GM23338 (cell line): ENCODE measurements around the gene IGF2R. TPM values are rescaled to one million over a fixed set of nuclear protein-coding genes. Genes with fewer than 3 reads are reported as not detected.

Experiments
- ATAC-seq: fragments of 200-7000 bp; cut with Tn5 transposase; 3 replicates; pipeline ENCODE4 v1.9.1; 2020
- DNase-seq: peaks from one replicate; pipeline ENCODE4 v3.0.0-alpha.2; 2015; ENCODE audit warnings: low spot score
- H2AFZ ChIP-seq: fragments of 200-600 bp; sonication (generic); 2 replicates; pipeline ENCODE4 v1.8.0; 2016; ENCODE audit warnings: antibody characterized with exemption, mild to moderate bottlenecking, moderate library complexity
- H3F3A ChIP-seq: fragments of 200-600 bp; sonication (generic); replicated peaks from 2 replicates; pipeline ENCODE4 v1.8.0; 2017; ENCODE audit warnings: antibody characterized with exemption, mixed run types, low read depth
- H3K27ac ChIP-seq: fragments of 200-600 bp; sonication (generic); 2 replicates; pipeline ENCODE4 v1.6.1; 2016; ENCODE audit warnings: low read depth
- H3K27me3 ChIP-seq: fragments of 200-600 bp; sonication (generic); 2 replicates; pipeline ENCODE4 v1.8.0; 2016; ENCODE audit warnings: mild to moderate bottlenecking, mixed run types, moderate library complexity; ENCODE audit not compliant: insufficient read depth
- H3K36me3 ChIP-seq: fragments of 200-600 bp; sonication (generic); 2 replicates; pipeline ENCODE4 v1.8.0; 2016; ENCODE audit warnings: mild to moderate bottlenecking; ENCODE audit not compliant: insufficient read depth
- H3K4me1 ChIP-seq: fragments of 200-600 bp; sonication (generic); 2 replicates; pipeline ENCODE4 v1.8.0; 2016; ENCODE audit warnings: mild to moderate bottlenecking, moderate library complexity; ENCODE audit not compliant: insufficient read depth
- H3K4me2 ChIP-seq: fragments of 200-600 bp; sonication (generic); 2 replicates; pipeline ENCODE4 v1.7.1; 2017; ENCODE audit warnings: mixed run types
- H3K4me3 ChIP-seq: fragments of 200-600 bp; sonication (generic); 2 replicates; pipeline ENCODE4 v1.6.1; 2016; ENCODE audit warnings: mixed run types
- H3K79me2 ChIP-seq: fragments of 200-600 bp; sonication (generic); replicated peaks from 2 replicates; pipeline ENCODE4 v1.8.0; 2017; ENCODE audit warnings: mild to moderate bottlenecking; ENCODE audit not compliant: insufficient read depth
- H3K9me2 ChIP-seq: fragments of 200-600 bp; sonication (generic); 2 replicates; pipeline ENCODE4 v1.8.0; 2017; ENCODE audit not compliant: insufficient read depth
- H4K20me1 ChIP-seq: fragments of 200-600 bp; sonication (generic); replicated peaks from 2 replicates; pipeline ENCODE4 v1.8.0; 2017; ENCODE audit warnings: mild to moderate bottlenecking; ENCODE audit not compliant: insufficient read depth
- H3K27ac Mint-ChIP-seq: 2 replicates; pipeline ENCODE4 v1.8.0; 2020; ENCODE audit warnings: inconsistent platforms, mild to moderate bottlenecking, moderate library complexity, mixed read lengths
- H3K27me3 Mint-ChIP-seq: 3 replicates; pipeline ENCODE4 v1.8.0; 2022; ENCODE audit warnings: low read depth, mild to moderate bottlenecking, moderate library complexity, mixed read lengths, inconsistent platforms; ENCODE audit not compliant: insufficient read depth, poor library complexity
- H3K36me3 Mint-ChIP-seq: 3 replicates; pipeline ENCODE4 v1.8.0; 2021; ENCODE audit warnings: low read depth, mild to moderate bottlenecking, inconsistent platforms, moderate library complexity, mixed read lengths
- H3K4me1 Mint-ChIP-seq: 3 replicates; pipeline ENCODE4 v1.8.0; 2020; ENCODE audit warnings: mild to moderate bottlenecking, inconsistent platforms, mixed read lengths
- H3K4me3 Mint-ChIP-seq: 3 replicates; pipeline ENCODE4 v1.8.0; 2021; ENCODE audit warnings: moderate library complexity, mild to moderate bottlenecking, inconsistent platforms, mixed read lengths
- H3K9me3 Mint-ChIP-seq: 3 replicates; pipeline ENCODE4 v1.8.0; 2020; ENCODE audit warnings: moderate library complexity, mild to moderate bottlenecking, inconsistent platforms, mixed read lengths
- CREB1 ChIP-seq: fragments of 250-450 bp; sonication (Bioruptor Pico); IDR thresholded peaks from 2 replicates; pipeline ENCODE4 v1.5.0; 2020; ENCODE audit warnings: low read depth, mild to moderate bottlenecking, moderate library complexity
- EZH2phosphoT487 ChIP-seq: fragments of 200-600 bp; sonication (generic); IDR thresholded peaks from one replicate; pipeline ENCODE4 v1.8.1; 2018; ENCODE audit warnings: antibody characterized with exemption; ENCODE audit not compliant: unreplicated experiment
- JUNB ChIP-seq: IDR thresholded peaks from one replicate; pipeline ENCODE4 v1.6.1; 2016; ENCODE audit warnings: antibody characterized with exemption; ENCODE audit not compliant: unreplicated experiment
- NANOG ChIP-seq: IDR thresholded peaks from 2 replicates; pipeline ENCODE4 v1.6.1; 2016; ENCODE audit warnings: antibody characterized with exemption, borderline replicate concordance
- POLR2AphosphoS5 ChIP-seq: IDR thresholded peaks from 2 replicates; pipeline ENCODE4 v1.6.1; 2016; ENCODE audit warnings: antibody characterized with exemption, low read depth
- REST ChIP-seq: IDR thresholded peaks from one replicate; pipeline ENCODE4 v1.6.1; 2018; ENCODE audit warnings: antibody characterized with exemption; ENCODE audit not compliant: unreplicated experiment
- STAT1 ChIP-seq: IDR thresholded peaks from one replicate; pipeline ENCODE4 v1.6.1; 2016; ENCODE audit warnings: antibody characterized with exemption; ENCODE audit not compliant: unreplicated experiment
- ZNF331 ChIP-seq: fragments of 250-450 bp; sonication (Bioruptor Pico); IDR thresholded peaks from 2 replicates; pipeline ENCODE4 v1.5.0; 2020; ENCODE audit warnings: low read depth, mild to moderate bottlenecking, moderate library complexity
- ZNF462 ChIP-seq: fragments of 250-450 bp; sonication (Bioruptor Pico); IDR thresholded peaks from 2 replicates; pipeline ENCODE4 v1.5.0; 2020; ENCODE audit warnings: mild to moderate bottlenecking, moderate library complexity
- polyA plus RNA-seq: library from polyadenylated mRNA; unstranded; fragments of >200 nt; fragmentation: Nextera tagmentation; extraction: Ambion mirVana; gene quantifications from 2 replicates; pipeline ENCODE4 v1.2.1, GENCODE V29; 2016
- total RNA-seq: library from RNA; depleted of rRNA; stranded (reverse); fragments of >200 nt; shearing (Covaris generic); gene quantifications from 2 replicates; pipeline ENCODE4 v1.2.3, GENCODE V29; 2014
- TF ChIP-seq, protein P1 (sequence below): IDR thresholded peaks from 2 replicates; pipeline ENCODE4 v1.6.1; 2016; ENCODE audit warnings: antibody characterized with exemption

The IGF2R gene
- total and polyA plus RNA-seq, 2 experiments from 2014 or later = 12.5 to 76.4 TPM

DNA sequence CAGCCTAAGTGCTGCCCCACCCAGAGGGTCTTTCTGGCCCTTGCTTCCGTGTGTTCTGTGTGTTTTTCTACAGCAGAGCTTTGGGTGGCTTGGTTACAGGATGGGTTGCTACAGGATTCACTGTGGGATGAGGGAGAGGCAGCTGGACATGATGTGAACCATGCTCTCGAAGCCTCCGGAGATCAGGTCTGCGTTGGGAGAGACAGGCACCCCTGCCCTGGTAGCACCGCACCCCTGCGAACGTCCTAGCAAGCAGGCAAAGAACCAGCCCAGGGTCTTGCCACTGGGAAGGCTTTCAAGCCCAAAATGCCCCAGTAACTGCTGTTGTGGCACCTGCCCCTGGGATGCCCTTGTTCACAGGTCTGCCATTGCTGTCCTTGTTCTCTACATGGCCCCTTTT, 66.4 kb downstream of the IGF2R start:
- H3K9me3 Mint-ChIP-seq = no peaks in the 10 kb centered on the region
- Histone ChIP-seq H3K4me1 (no peaks in the 10 kb centered on the region), H3K79me2 (no peaks in the 10 kb centered on the region), H3K27ac (no peak overlapping the region), H3K9me2 (no peaks in the 10 kb centered on the region), H3K4me2 (no peak overlapping the region), H3K27me3 (no peaks in the 10 kb centered on the region), H3K36me3 (peaks cover 11% of the 10 kb centered on the region; the same call in 1 of the 2 replicates), H3K4me3 (no peak overlapping the region), H3F3A (no peaks in the 10 kb centered on the region), H4K20me1 (peaks cover 14% of the 10 kb centered on the region; the same call in 1 of the 2 replicates), H2AFZ (no peak overlapping the region)
- TF ChIP-seq POLR2AphosphoS5 (no peak), REST (no peak), EZH2phosphoT487 (no peak), ZNF462 (no peak), STAT1 (no peak), NANOG (no peak), CREB1 (no peak), JUNB (no peak), ZNF331 (no peak)
- TF ChIP-seq, protein P1, sequence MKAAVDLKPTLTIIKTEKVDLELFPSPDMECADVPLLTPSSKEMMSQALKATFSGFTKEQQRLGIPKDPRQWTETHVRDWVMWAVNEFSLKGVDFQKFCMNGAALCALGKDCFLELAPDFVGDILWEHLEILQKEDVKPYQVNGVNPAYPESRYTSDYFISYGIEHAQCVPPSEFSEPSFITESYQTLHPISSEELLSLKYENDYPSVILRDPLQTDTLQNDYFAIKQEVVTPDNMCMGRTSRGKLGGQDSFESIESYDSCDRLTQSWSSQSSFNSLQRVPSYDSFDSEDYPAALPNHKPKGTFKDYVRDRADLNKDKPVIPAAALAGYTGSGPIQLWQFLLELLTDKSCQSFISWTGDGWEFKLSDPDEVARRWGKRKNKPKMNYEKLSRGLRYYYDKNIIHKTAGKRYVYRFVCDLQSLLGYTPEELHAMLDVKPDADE = no peak
- ATAC-seq (no peak), DNase-seq (no peak)
- H3K4me1 Mint-ChIP-seq = no peaks in the 10 kb centered on the region
- no peak overlapping the region for H3K4me3 Mint-ChIP-seq
- H3K27ac Mint-ChIP-seq = no peak overlapping the region
- H3K36me3 Mint-ChIP-seq = peaks cover 57% of the 10 kb centered on the region
- H3K27me3 Mint-ChIP-seq = peaks cover 6% of the 10 kb centered on the region
